Measurements from ENCODE around the gene OAS2. TPM values are rescaled to one million over a fixed set of nuclear protein-coding genes. Genes with fewer than 3 reads are reported as not detected.

Gene OAS2
- total and polyA plus RNA-seq, 2 of the 8 experiments (the other 6 are each of a cell fraction or from before 2014, with no cell fraction given) = 0.06 TPM; not detected in 1

- Histone ChIP-seq H3K4me2 (ENCODE audit: insufficient read depth in 1 of 2, low read depth in 2 of 2, low read length in 2 of 2) (no peak overlapping the region), H3K27me3 (replicated peaks in 1 of 4; ENCODE audit: control insufficient read depth in 3 of 4, extremely low read depth in 1 of 4, insufficient read depth in 3 of 4, low read length in 3 of 4) (no peaks in the 10 kb centered on the region), H4K91ac (replicated peaks; ENCODE audit: insufficient read length, low read length) (peak overlapping the region; percentile 61), H3K9ac (replicated peaks in 1 of 4; ENCODE audit: extremely low read depth in 1 of 4, low read depth in 3 of 4, low read length in 3 of 4) (no peak overlapping the region), H4K5ac (ENCODE audit: insufficient read length, low read depth, low read length) (no peak overlapping the region), H3K14ac (ENCODE audit: insufficient read length) (no peak overlapping the region), H3K4me1 (replicated peaks in 1 of 4; ENCODE audit: control insufficient read depth in 3 of 4, insufficient read depth in 4 of 4, low read length in 3 of 4) (no peaks in the 10 kb centered on the region), H3K79me2 (ENCODE audit: control insufficient read depth in 1 of 2, insufficient read depth in 2 of 2, low read length in 2 of 2) (no peaks in the 10 kb centered on the region), H4K8ac (ENCODE audit: extremely low read depth, insufficient read depth, low read length) (peak overlapping the region; percentile 72), H3K36me3 (ENCODE audit: control insufficient read depth in 2 of 4, insufficient read depth in 4 of 4, low read length in 3 of 4) (no peaks in the 10 kb centered on the region), H2AFZ (ENCODE audit: low read length) (peak overlapping the region; percentile 84; the same call in 1 of the 2 replicates), H2BK5ac (ENCODE audit: low read depth, low read length) (no peak overlapping the region), H3K9me3 (ENCODE audit: insufficient read depth in 2 of 2, low read depth in 1 of 2, low read length in 1 of 2) (no peaks in the 10 kb centered on the region), H3K79me1 (ENCODE audit: low read depth, low read length) (no peaks in the 10 kb centered on the region), H3K27ac (ENCODE audit: low read depth, low read length) (no peak overlapping the region), H3K56ac (replicated peaks; ENCODE audit: insufficient read length, low read depth, low read length) (no peak overlapping the region), H3K4me3 (ENCODE audit: extremely low read depth in 1 of 4, insufficient read depth in 2 of 4, low read depth in 3 of 4, low read length in 4 of 4) (no peak overlapping the region), H3K18ac (ENCODE audit: extremely low read depth, low read length) (no peak overlapping the region), H4K20me1 (replicated peaks in 1 of 2; ENCODE audit: control insufficient read depth in 1 of 2, insufficient read depth in 2 of 2, low read length in 2 of 2) (peaks cover 0 to 2% of the 10 kb centered on the region in 2 experiments), H2BK20ac (ENCODE audit: low read length) (no peak overlapping the region), H2BK15ac (ENCODE audit: low read length) (no peak overlapping the region), H2BK12ac (ENCODE audit: low read depth, low read length) (no peak overlapping the region; the same call in 1 of the 2 replicates), H3K23me2 (ENCODE audit: low read depth, low read length) (peaks cover 5% of the 10 kb centered on the region; the same call in 1 of the 2 replicates), H3K4ac (replicated peaks; ENCODE audit: insufficient read length, low read depth, low read length) (no peak overlapping the region), H2AK5ac (ENCODE audit: low read depth, low read length) (peak overlapping the region; percentile 30; the same call in 1 of the 2 replicates), H2BK120ac (replicated peaks; ENCODE audit: low read depth, low read length) (no peak overlapping the region), H3K23ac (ENCODE audit: insufficient read length) (no peak overlapping the region)
- CTCF ChIA-PET (ENCODE audit: partially characterized antibody) = interaction anchor here (1.2 to 4.8 kb wide), 3 partner anchors 8 to 52 kb away, joined by 3 to 27 read pairs (median 4); no protein-coding TSS in a partner anchor
- 84% methylated on average over 7 of the region's 7 CpGs; no CpG with 5 or more reads in 1 of the 2 experiments for WGBS, 2 experiments (ENCODE audit: extremely low coverage in 1 of 2, insufficient coverage in 1 of 2, insufficient read length in 1 of 2, insufficient replicate concordance in 2 of 2, low coverage in 1 of 2, low lambda C conversion rate in 2 of 2, missing lambda C conversion rate in 1 of 2)
- POLR2A ChIA-PET (ENCODE audit: partially characterized antibody) = interaction anchor here (1.4 kb wide), 1 partner anchor 24 kb away, joined by 3 read pairs; no protein-coding TSS in a partner anchor
- no peak for DNase-seq (ENCODE audit: low read depth in 1 of 2, low spot score in 2 of 2)
- FAIRE-seq = no peak
- no peak for TF ChIP-seq EP300 (IDR thresholded peaks at IDR 0.05; ENCODE audit: borderline replicate concordance in 1 of 2, low read depth in 2 of 2, low read length in 2 of 2)
- TF ChIP-seq E2F6 (IDR thresholded peaks at IDR 0.05) = no peak
- TF ChIP-seq FOSL1 (IDR thresholded peaks at IDR 0.05; ENCODE audit: insufficient read depth, low read depth, low read length) = no peak
- no peak for TF ChIP-seq CEBPB (IDR thresholded peaks at IDR 0.05; ENCODE audit: low read depth, low read length)
- TF ChIP-seq BACH1 (IDR thresholded peaks at IDR 0.05; ENCODE audit: low read length) = no peak
- no peak for TF ChIP-seq TBP (IDR thresholded peaks at IDR 0.05; ENCODE audit: low read depth, low read length)
These were observed 62.4 kb downstream of the OAS2 start for GRCh38 chr12:113040722-113041171.
